Measurements from ENCODE around the gene MED10. TPM values are rescaled to one million over a fixed set of nuclear protein-coding genes. Genes with fewer than 3 reads are reported as not detected.
"Not testable (repeated sequence)": the region's sequence is repeated elsewhere in the genome, so short reads cannot be mapped to it uniquely, and the experiment has no call there.

Gene MED10
- total and polyA plus RNA-seq, 2 donors (not counting 1 experiment from before 2014, with no cell fraction given), result 49.9 to 50.9 TPM

- TF ChIP-seq CTCF (IDR thresholded peaks at IDR 0.05) (no peak), EZH2 (IDR thresholded peaks at IDR 0.05; ENCODE audit: borderline replicate concordance, insufficient read depth, low read depth, low read length, poor library complexity, severe bottlenecking) (no peak)
Observed at GRCh38 chr5:6365142-6365976, 13.0 kb downstream of the MED10 start.

DNA sequence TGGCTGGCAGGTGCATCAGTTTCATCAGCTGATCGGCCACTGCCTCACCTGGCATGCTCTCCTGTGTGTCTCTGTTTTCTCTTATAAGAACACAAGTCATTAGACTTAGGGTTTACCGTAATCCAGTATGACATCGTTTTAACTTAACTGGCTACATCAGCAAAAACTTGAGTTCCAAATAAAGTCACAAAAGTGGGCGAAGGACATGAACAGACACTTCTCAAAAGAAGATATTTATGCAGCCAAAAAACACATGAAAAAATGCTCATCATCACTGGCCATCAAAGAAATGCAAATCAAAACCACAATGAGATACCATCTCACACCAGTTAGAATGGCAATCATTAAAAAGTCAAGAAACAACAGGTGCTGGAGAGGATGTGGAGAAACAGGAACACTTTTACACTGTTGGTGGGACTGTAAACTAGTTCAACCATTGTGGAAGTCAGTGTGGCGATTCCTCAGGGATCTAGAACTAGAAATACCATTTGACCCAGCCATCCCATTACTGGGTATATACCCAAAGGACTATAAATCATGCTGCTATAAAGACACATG, 14.8 kb downstream of the MED10 start:
- 100% methylated on average over 1 of the region's 5 CpGs for WGBS (ENCODE audit: insufficient coverage)
- H4K20me1 ChIP-seq (ENCODE audit: control insufficient read depth, insufficient read depth, low read length, poor library complexity, severe bottlenecking); H3K9ac ChIP-seq (ENCODE audit: low read length); H3K79me2 ChIP-seq (ENCODE audit: control insufficient read depth, insufficient read depth, low read length); CTCF ChIA-PET; H2AFZ ChIP-seq (ENCODE audit: insufficient read depth, low read depth, low read length, poor library complexity, severe bottlenecking); DNase-seq; POLR2A ChIA-PET; H3K27ac Mint-ChIP-seq; H3K4me3 ChIP-seq (ENCODE audit: control extremely low read depth in 1 of 5, extremely low read depth in 1 of 5, insufficient read depth in 1 of 5, low read depth in 2 of 5, low read length in 4 of 5); H3K4me3 Mint-ChIP-seq; H3K36me3 ChIP-seq (replicated peaks in 1 of 2; ENCODE audit: control extremely low read depth in 1 of 2, control insufficient read depth in 1 of 2, extremely low read depth in 1 of 2, insufficient read depth in 2 of 2, low read length in 1 of 2); H3K4me2 ChIP-seq (replicated peaks; ENCODE audit: low read depth, low read length, poor library complexity, severe bottlenecking); H3K9me3 ChIP-seq (ENCODE audit: control extremely low read depth in 1 of 3, control insufficient read depth in 2 of 3, insufficient read depth in 1 of 3, low read length in 2 of 3); H3K27ac ChIP-seq (ENCODE audit: low read length in 2 of 2); ATAC-seq (ENCODE audit: low read depth); intact Hi-C loops (cut with micrococcal nuclease); H3K27me3 Mint-ChIP-seq; H3K27me3 ChIP-seq (replicated peaks in 1 of 4; ENCODE audit: control extremely low read depth in 1 of 4, control insufficient read depth in 3 of 4, insufficient read depth in 4 of 4, low read length in 3 of 4); H3K9me3 Mint-ChIP-seq (ENCODE audit: insufficient read depth): not testable (repeated sequence)
- peaks cover 19 to 22% of the 10 kb centered on the region in 2 donors for H3K4me1 ChIP-seq (ENCODE audit: control insufficient read depth in 2 of 2, insufficient read depth in 2 of 2, low read length in 2 of 2)
- peaks cover 27% of the 10 kb centered on the region for H3K4me1 Mint-ChIP-seq

More at GRCh38 chr5:6365142-6365976, 13.0 kb downstream of the MED10 start:
- POLR2A ChIA-PET, result no interaction called here
- H3K4me3 Mint-ChIP-seq, result no peak overlapping the region
- Histone ChIP-seq H3K36me3 (replicated peaks in 1 of 2; ENCODE audit: control extremely low read depth in 1 of 2, control insufficient read depth in 1 of 2, extremely low read depth in 1 of 2, insufficient read depth in 2 of 2, low read length in 1 of 2) (peaks cover 4 to 25% of the 10 kb centered on the region in 2 experiments), H3K27me3 (replicated peaks in 1 of 4; ENCODE audit: control extremely low read depth in 1 of 4, control insufficient read depth in 3 of 4, insufficient read depth in 4 of 4, low read length in 3 of 4) (no peaks in the 10 kb centered on the region), H3K9me3 (ENCODE audit: control extremely low read depth in 1 of 3, control insufficient read depth in 2 of 3, insufficient read depth in 1 of 3, low read length in 2 of 3) (peaks cover 0 to 7% (median 0%) of the 10 kb centered on the region in 3 donors), H4K20me1 (ENCODE audit: control insufficient read depth, insufficient read depth, low read length, poor library complexity, severe bottlenecking) (no peaks in the 10 kb centered on the region), H3K27ac (ENCODE audit: low read length in 2 of 2) (no peak overlapping the region), H3K79me2 (ENCODE audit: control insufficient read depth, insufficient read depth, low read length) (no peaks in the 10 kb centered on the region), H2AFZ (ENCODE audit: insufficient read depth, low read depth, low read length, poor library complexity, severe bottlenecking) (no peak overlapping the region), H3K4me2 (replicated peaks; ENCODE audit: low read depth, low read length, poor library complexity, severe bottlenecking) (no peak overlapping the region), H3K4me3 (ENCODE audit: control extremely low read depth in 1 of 5, extremely low read depth in 1 of 5, insufficient read depth in 1 of 5, low read depth in 2 of 5, low read length in 4 of 5) (no peak overlapping the region), H3K4me1 (ENCODE audit: control insufficient read depth in 2 of 2, insufficient read depth in 2 of 2, low read length in 2 of 2) (peaks cover 10 to 12% of the 10 kb centered on the region in 2 donors), H3K9ac (ENCODE audit: low read length) (no peak overlapping the region)
- intact Hi-C loops (cut with micrococcal nuclease), result no loop called here
- peaks cover 17% of the 10 kb centered on the region for H3K4me1 Mint-ChIP-seq
- H3K27ac Mint-ChIP-seq, result peak overlapping the region; percentile 15
- ATAC-seq (ENCODE audit: low read depth) (no peak), DNase-seq (no peak)
- WGBS (ENCODE audit: insufficient coverage), result 95% methylated on average over 13 of the region's 15 CpGs
- no peaks in the 10 kb centered on the region for H3K27me3 Mint-ChIP-seq
- CTCF ChIA-PET, result no interaction called here
- H3K9me3 Mint-ChIP-seq (ENCODE audit: insufficient read depth), result no peaks in the 10 kb centered on the region
